ENCODE data around the gene SH2D1A.

GRCh38 chrX:124332481-124333424 lies 13.6 kb upstream of the SH2D1A start, which contains the start of gene TEX13D:
- TF ChIP-seq, protein P1, sequence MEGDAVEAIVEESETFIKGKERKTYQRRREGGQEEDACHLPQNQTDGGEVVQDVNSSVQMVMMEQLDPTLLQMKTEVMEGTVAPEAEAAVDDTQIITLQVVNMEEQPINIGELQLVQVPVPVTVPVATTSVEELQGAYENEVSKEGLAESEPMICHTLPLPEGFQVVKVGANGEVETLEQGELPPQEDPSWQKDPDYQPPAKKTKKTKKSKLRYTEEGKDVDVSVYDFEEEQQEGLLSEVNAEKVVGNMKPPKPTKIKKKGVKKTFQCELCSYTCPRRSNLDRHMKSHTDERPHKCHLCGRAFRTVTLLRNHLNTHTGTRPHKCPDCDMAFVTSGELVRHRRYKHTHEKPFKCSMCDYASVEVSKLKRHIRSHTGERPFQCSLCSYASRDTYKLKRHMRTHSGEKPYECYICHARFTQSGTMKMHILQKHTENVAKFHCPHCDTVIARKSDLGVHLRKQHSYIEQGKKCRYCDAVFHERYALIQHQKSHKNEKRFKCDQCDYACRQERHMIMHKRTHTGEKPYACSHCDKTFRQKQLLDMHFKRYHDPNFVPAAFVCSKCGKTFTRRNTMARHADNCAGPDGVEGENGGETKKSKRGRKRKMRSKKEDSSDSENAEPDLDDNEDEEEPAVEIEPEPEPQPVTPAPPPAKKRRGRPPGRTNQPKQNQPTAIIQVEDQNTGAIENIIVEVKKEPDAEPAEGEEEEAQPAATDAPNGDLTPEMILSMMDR (IDR thresholded peaks at IDR 0.05): no peak
- no peak for TF ChIP-seq POLR2A (IDR thresholded peaks at IDR 0.05)

Data from lower leg skin (tissue), 3 donors.